IPS-NIHi7 (cell line): ENCODE data around the gene RPTOR.

ENCODE experiments used
- DNase-seq: peaks from one replicate; pipeline ENCODE4 v3.0.0; 2012; ENCODE audit warnings: mixed read lengths; ENCODE audit errors: extremely low spot score

The RPTOR gene

DNA sequence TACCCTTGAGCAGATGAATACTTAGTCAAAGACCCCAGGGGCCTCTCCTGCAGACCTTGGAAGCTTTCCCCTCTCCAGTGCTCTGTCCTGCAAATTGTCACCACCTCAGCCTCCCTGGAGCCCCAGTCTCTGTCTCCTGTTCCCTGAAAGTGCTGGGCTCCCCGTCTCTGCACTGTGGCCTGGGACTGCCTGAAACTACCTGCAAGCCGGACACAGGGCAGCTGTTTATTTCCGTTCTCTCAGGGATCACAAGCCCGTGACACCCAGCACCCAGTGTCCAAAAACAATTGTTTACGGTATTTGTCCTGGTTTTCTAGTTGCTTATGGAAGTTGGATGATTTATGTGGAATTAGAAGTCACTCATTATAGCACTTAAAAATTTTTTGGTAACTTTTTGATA is 365.4 kb downstream of the RPTOR start:
- DNase-seq: no peak

DNA sequence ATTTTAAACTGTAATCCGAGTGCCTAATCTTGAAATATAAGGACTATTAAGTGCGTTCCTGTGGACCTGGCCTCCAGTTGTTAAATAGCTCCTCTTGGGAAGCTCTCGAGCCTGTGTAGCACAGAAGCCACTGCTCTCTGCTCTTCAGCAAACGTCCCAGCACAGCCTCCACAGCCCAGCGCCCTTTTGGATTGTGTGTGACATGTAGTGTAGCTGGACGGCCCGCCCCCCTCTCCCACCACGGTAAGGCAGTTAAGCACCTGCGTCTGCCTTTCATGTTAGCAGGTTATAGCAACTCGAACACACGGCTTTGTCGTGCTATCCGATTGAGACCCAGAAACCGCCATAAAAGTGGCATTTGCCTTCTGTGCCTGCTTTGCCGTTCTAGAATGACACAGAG is 367.8 kb downstream of the RPTOR start:
- DNase-seq: no peak

DNA sequence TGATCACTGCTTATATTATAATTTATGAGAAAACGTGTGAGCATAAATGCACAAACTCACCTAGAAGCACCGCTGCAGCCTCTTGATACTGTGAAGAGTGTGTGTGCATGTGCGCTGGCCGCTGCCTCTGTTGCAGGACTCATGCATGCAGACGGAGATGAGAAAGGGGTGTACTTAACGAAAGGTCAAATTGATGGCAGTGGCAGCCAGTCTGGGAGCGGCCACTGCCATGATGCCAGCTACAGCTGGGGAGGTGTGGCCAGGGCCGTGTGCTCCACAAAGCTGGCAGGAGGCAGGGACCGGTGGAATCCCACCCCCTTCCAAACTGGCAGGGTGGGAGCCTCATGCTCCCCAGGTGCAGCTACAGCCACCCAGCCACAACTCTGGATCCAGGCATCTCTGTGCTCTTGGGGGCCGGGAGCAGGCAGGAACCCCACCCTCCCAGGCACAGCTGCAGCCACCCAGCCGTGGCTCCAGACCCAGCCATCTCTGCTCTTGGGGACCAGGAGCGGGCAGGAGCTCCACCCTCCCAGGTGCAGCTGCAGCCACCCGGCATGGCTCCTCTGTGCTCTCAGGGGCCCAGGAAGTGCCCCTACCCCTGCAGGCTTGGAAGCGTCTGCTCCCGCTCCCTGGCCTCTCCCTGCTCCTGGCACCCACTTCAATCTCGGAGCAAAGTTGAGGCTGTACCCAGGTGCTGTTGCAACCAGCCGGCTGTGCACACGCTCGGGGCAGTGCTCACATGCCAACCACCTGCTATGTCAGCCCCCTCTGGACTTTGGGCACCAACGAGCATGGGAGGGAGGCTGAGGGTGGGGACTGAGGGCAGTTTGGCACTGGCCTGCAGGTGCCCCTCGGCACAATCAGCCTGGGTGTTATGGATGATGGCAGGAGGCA is 369.5 kb downstream of the RPTOR start:
- DNase-seq: no peak

DNA sequence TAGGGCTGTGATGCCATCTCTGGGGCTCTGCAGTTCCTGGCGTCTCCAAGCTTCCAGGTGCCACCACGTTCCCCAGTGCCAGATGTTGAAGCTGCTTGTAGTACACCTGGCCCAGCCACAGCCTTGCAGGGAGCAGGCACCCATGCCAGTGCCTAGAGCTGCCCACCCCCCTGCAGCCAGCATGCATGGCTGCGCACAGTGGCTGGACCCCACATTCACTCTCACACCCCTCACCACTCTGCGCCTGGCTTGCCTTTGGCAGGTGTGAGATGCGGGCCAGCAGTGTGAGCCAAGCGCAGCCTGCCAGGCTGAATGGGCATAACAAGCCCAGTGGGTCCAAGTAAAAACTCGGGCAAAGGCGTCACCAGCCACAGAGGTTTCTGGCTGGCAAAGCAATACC is 371.6 kb downstream of the RPTOR start:
- no peak for DNase-seq

DNA sequence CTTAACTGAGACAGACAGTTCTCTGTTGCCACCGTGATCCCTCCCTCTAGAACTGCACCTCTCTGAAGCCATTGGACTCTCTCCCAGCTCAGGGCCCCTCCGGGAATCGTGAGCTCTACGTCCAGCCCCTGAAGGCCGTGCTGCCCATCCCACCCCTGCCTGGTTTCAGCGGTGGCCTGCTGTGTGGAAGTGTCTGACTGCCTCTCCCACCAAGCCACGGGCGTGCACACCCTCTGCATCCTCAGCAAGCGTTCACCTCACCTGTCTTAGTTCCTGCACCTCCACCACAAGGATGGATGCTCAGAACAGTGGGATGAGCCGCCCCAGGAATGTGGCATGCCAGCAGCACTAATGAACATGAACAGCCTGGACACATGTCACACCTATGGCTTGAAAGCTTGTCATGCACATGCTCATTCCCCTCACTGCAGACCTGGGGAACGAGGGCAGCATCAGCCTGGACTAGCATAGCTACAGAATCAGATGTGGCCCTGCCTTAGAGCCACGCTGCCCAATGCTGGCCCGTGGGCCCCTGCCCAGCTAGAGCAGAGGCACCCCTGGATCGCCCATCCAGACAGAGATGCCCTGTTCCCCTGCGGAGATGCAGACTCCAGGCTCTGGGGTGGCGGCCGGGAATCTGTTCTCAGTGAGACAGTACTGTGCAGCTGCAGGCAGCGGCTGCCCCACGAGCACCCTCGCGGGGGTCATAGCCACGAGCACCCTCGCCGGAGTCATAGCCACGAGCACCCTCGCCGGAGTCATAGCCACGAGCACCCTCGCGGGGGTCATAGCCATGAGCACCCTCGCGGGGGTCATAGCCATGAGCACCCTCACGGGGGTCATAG is 373.3 kb downstream of the RPTOR start:
- no peak for DNase-seq

DNA sequence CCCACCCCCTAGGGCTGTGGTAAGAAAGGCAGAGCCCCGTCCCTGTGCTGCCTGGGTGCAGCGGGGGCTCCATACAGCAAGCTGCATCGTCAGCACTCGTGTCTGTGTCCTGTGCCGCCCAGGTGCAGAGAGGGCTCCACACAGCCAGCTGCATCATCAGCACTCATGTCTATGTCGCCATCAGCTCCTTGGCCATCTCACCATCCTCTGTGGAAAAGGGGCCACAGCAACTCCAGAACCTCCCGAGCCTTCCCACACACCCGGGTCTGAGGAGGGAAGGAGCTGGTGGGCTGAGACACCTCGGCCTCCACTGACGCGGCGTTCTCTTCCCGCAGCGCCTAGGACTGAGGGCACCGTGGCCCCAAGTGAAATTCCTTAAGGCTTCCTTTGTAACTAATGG is 374.1 kb downstream of the RPTOR start:
- DNase-seq: no peak

DNA sequence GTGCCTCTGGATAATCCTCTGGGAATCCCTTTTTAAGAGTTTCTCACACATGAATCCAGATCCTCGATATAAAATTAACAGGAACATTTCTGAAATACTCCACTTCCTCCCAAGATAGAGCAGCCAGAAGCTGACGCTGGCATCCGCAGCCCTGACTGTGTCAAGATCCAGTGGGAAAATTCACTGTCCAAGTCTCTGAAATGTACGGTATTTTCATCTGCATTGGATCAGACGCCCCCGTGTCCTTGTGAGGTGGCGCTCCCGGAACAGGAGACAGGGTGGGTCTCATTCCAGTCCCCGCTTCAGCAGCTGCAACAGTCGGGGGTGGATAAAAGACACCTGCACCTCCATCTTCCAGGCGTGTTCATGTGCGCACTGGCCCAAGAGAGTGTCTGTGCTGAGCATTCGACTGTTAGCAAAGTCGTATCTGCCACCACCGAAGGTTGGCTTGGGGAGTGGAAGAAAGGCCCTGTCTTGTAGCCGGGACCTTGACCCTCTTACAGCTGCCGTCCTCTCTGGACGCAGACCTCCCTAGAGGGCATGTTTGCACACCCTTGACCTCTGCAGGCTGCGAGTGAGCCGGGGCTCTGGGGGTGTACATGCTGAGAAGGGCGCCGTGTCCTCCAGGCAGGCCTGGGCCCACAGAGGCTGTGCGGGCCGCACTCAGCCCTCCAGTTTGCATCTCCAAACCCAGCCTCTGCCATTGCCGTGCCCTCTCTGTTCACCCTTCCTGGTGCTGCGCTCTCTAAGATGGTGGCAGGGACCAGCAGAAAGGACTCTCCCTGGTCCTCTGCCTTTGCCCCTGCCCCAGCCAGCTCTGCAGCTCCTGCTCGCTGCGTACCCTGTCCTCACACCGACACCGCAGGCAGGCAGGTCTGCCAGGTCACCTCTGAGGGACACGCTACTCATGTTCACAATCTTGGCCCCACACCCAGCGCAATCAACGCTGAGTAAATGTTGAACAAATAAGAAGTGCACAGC is 375.0 kb downstream of the RPTOR start:
- no peak for DNase-seq

DNA sequence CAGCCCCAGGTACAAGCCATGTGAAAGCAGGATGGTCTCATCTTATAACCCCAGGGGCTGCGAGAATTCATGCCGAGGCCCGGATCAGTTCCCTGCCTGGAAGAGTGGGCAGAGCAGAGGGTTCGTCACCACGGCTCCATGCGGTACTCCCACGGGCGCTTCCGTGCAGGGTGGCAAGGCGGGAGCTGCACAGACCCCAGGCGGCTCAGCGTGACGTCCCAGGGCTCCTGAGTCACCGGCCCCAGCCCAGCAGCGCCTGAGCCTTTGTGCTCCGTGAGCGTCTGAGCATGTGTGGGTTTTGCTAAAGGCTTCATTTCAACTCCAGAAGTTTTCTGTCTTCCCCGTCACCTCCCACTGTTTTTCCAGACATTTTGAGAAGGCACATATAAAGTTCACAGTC is 375.8 kb downstream of the RPTOR start:
- DNase-seq: no peak

DNA sequence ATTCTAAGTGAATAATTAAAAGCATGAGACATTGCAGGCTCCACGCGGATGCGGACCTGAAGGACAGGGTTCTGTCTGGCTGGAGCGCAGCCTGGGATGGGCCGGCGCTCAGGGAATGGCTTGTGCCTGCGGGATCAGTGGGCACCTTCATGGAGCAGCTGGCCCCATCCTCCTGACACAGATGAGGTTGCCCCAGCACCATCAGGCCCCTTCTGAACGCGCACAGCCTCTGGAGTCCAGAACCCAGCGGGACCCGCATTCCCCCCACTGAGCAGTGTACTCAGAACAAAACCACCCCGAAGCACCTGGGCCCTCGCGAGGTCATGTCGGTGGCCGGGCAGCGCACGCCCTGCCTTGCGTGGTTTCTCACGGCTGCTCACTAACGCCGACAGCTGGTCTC is 376.5 kb downstream of the RPTOR start:
- no peak for DNase-seq

DNA sequence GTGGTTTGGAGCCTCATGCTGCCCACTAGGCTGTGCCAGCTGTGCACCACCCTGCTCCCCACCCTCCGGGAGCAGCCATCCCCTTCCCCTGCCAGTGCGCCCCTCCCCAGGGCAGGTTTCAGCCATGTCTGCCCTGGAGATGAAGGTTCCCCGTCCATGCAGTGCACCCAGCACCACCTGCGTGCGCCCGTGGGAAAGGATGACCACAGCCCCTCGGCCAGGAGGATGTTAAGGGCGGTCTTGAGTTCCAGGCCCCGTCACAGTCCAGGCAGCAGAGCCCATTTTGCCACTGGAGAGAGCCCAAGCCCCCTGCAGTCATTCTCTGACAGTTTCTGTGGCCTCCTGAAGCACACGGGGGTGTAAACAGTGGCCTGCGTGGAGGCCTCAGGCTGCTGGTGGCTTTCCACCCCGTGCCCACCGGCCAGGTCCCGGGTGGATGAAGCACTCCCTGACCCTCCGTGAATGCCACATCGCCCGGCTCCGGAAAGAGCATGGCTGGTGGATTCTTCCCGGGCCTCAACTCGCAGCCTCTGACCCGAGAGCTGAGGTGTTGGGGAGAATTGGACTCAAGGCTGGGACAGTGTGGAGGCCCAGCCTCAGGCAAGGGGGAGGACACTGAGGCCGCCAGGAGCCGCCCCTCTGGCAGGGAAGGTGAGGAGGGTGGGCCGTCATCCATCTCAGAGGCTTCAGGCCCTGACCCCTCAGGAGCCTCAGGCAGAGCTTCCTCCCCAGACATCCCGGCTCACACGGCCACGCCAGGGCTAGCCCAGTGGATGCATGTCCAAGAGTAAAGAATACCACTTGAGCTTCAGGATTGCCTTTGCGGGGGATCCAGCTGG is 377.3 kb downstream of the RPTOR start:
- no peak for DNase-seq

DNA sequence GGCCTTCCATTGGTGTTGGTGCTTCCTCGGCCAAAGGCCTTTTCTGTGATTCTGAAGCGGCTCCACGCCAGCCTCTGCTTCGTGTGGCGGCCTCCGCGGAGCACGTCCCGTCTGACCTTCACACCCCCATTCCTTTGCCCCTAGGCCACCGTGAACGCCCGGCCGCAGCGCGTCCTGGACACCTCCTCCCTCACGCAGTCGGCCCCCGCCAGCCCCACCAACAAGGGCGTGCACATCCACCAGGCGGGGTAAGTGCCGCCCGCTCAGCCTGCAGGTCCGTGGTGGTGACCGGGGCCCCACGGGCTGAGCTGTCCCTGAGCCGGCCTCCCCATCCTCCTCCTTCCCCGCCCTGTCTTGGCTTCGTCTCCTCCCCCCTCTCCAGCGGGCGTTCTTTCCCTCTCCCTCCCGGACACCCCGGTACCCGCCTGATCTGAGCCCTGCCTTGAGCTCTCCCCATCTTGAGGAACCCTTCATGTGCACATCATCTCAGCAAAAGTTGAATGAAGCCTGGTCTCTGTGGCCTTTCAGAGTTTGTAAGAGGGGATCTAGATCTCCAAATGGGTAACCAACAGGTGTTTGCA is 378.0 kb downstream of the RPTOR start:
- no peak for DNase-seq

DNA sequence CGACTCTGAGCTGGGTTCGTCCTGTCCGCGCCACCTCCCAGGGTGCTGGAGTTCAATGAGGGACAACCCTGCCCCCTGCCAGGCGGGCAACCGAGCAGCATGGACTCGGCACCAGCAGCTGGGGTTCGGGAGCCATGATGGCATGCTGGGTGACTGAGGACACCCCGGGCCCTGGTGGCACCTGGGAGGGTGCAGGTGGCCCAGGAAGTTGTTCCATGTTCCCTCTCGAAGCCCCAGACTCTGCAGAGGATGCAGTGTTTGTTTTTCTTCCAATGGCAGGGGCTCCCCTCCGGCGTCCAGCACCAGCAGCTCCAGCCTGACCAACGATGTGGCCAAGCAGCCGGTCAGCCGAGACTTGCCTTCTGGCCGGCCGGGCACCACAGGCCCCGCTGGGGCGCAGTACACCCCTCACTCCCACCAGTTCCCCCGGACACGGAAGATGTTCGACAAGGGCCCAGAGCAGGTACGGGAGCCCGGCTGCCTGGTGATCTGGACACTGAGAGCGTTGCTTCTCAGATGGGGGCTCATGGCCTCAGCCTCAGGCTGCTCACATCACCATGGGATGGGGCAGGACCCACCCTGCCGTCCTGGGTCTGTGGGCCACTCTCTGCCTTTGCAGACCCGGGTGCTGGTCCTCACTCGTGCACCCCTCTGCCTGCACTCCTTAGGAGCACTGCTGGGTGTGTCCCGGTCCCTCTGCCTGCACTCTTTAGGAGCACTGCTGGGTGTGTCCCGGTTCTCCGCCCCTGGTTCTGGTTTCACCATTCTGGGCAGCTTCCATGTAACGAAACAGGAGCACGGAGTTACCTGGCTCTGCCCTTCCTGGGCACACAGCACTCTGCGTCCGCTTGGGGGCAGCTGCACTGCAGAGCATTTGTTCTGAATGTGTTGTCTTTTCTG is 378.8 kb downstream of the RPTOR start:
- no peak for DNase-seq

DNA sequence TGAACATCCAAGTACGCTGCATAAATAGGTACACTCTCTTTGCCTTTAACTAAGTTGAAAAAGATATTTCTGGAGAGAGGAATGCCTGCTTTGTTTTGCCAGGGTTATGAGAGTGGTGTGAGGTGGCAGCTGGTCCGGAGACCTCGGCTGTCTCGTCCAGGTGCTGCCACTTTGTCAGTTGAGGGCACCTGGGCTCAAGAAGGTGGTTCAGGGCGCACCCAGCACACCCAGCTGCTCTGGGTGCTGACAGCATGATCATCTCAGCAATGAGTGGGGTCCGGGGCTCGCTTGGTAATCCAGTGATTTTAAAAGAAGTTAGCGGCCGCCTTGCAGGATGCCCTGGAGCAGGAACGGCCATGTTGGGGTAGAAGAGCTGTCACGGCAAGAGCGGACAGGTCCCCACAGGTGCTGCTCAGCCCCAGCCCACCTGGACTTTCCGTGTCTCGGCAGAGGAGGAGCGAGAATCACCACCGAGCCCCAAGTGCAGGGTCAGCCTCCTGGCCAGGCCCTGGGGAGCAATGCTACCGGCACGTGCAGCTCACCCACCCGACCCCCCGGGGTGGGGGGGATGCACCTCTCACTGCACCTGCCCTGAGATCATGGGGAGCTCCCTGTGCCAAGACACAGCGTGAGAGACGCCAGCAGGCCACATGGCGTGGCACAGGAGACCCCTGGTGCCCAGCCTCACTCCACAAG is 379.6 kb downstream of the RPTOR start:
- DNase-seq: no peak

DNA sequence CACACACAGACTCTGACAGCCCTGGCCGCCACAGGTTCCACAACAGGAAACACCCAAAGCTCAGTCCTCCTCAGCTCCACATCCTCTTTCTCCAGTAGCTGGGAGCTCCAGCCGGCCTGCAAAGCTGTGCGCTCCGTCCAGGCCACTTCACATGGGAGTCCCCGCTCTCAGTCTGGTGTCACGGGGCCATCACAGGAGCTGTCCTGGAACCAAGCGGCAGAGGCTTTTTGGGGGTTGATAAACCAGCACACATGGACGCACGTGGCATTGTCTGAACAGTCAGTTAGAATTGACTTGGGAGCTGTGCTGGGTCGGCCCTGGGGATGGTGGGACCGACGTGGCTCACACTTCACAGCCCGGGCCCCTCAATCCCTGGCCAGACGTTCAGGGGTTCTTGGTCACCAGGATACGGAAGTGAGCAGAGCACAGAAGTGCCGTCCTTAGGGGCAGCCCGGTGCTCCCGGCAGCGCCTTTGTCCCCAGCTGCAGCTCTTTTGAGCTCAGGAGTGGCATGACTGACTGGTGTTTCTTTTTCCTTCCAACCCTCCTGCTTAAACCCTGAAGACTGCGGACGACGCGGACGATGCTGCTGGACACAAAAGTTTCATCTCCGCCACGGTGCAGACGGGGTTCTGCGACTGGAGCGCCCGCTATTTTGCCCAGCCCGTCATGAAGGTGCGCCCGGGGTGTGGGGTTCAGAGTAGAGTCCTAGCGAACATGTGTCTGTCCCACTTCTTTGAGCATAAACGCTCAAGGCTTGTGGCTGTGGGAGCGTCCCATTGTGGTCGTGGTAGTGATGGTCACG is 380.4 kb downstream of the RPTOR start:
- DNase-seq: no peak

DNA sequence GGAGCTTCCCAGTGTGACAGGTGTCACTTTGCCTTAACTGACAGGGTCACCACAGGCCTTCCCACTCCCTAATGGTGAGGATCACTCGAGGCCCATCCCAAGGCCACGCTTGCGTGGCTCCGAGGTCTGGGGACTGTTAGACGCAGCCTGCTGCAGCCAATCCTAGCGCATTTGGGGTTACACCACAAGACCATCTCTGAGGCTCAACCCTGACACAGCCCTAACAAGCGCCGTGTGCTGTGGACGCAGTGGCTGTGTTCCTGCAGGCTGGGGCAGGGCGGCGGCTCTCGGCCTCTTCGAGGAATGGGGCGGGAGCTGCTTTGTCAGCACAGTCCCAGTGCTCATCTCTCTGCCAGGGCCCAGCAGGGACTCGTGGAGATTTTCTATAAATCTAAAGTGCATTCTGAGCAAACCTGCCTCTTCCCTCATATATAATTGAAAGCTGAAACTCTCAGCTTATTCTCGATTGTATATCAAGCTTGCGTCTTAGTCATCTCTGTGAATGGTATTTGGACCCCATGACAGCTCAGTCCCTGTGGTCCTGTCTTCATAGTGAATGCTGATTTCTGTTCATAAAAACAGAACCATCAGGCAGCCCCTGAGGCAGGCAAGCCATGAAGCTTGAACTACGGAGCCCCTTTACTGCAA is 381.2 kb downstream of the RPTOR start:
- DNase-seq: no peak

DNA sequence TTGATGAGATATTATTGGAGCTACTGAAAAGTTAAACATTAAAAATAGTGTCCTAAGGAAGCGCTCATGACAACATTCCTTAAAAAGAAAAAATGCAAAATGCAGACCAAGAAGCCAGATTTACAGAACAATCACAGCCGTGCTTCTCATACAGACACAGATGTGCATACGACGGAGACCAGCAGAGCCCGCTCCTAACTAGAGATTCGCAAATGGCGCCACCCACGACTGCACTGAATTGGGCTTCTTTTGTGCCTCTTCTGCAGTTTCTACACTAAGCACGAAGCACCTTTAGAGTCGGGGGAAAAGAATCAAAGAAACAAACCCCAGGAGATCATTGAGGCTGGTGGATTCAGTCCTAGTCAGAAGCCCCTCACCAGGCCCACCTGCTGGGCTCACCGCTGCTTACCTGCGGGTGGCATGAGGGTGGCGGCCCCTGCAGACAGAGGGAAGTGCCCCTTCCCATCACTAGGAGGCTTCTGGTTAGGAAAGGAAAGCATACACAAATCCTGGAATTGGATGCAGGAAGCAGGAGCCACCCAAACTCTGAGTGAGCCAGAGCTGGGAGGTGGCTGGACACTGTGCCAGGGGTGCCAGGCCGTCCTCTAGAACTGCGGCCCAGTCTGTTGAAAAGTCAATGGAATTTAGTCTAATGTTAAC is 382.1 kb downstream of the RPTOR start:
- DNase-seq: no peak

DNA sequence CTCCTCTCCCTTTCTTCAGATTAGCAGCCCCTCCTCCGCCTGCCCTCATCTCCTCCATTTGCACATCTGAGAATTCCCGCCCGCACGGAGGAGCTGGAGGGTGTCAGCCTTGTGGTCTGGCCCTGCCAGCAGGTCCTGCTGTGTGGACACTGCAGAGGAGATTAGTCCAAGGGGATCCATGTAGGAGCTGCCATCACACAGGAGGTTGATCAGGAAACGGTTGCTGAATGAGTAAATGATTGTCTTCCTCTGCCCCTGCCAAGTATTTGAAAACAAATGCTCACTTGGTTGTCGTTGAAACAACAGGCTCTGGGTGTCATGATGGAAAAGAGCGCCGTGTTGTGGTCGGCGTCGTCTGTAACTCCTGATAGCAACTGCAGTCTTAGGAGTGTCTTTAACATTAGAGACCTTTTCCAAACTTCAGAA is 383.2 kb downstream of the RPTOR start:
- DNase-seq: peak; percentile 63
